Heart left ventricle (tissue), 16 donors: Measurements from ENCODE around the gene FGF22. TPM values are rescaled to one million over a fixed set of nuclear protein-coding genes. Genes with fewer than 3 reads are reported as not detected.

Experiments
- ATAC-seq, 4 donors: fragments of 200-7000 bp; cut with Tn5 transposase; one replicate each; pipeline ENCODE4 v1.9.1; 2020 to 2022; ENCODE audit warnings: moderate library complexity in 4 of 4, mild to moderate bottlenecking in 3 of 4, moderate number of reproducible peaks in 1 of 4
- DNase-seq, 5 donors: peaks; one replicate each; pipeline ENCODE4 v3.0.0-alpha.2; 2020
- H3K27ac ChIP-seq, 12 donors: fragments of 200-600 bp; sonication (generic) in 4 of 12; one replicate each; pipeline versions ENCODE4 v1.5.0 to v1.8.0; 2016 to 2022; ENCODE audit warnings: mild to moderate bottlenecking in 2 of 12
- H3K27me3 ChIP-seq, 9 donors: fragments of 200-600 bp; sonication (generic) in 2 of 9; one replicate each; pipeline versions ENCODE4 v1.5.1 to v1.8.0; 2016 to 2022; ENCODE audit warnings: mild to moderate bottlenecking in 3 of 9
- H3K36me3 ChIP-seq, 9 donors: fragments of 200-600 bp; sonication (generic) in 2 of 9; one replicate each; pipeline versions ENCODE4 v1.5.0 to v1.8.0; 2018 to 2022; ENCODE audit warnings: mild to moderate bottlenecking in 2 of 9
- H3K4me1 ChIP-seq, 12 donors: fragments of 200-600 bp; sonication (generic) in 4 of 12; one replicate each; pipeline versions ENCODE4 v1.5.0 to v1.8.0; 2016 to 2022; ENCODE audit warnings: mild to moderate bottlenecking in 3 of 12
- H3K4me3 ChIP-seq, 12 donors: fragments of 200-600 bp; sonication (generic) in 4 of 12; one replicate each; pipeline versions ENCODE4 v1.5.0 to v1.8.0; 2017 to 2022; ENCODE audit warnings: mild to moderate bottlenecking in 9 of 12, moderate library complexity in 4 of 12
- H3K9me3 ChIP-seq, 12 donors: fragments of 200-600 bp; sonication (generic) in 4 of 12; one replicate each; pipeline versions ENCODE4 v1.5.0 to v1.8.0; 2016 to 2022; ENCODE audit warnings: mild to moderate bottlenecking in 1 of 12
- POLR2A ChIP-seq, 2 donors: fragments of 450-650 bp; IDR thresholded peaks; one replicate each; pipeline ENCODE4 v1.6.1; 2017; ENCODE audit warnings: antibody characterized with exemption in 2 of 2, mild to moderate bottlenecking in 2 of 2, moderate library complexity in 2 of 2
- WGBS, 4 donors: extraction: QIAGEN DNeasy Blood & Tissue Kit in 2 of 4; methylation state at CpG; one replicate each; pipeline versions ENCODE4 v1.1.5 to v1.1.7; 2013 to 2018; 5-methylcytosine and 5-hydroxymethylcytosine counted together
- intact Hi-C, 10 donors: fragments of 100-400 bp; cut with DNase I; formaldehyde crosslinking; loops; one replicate each; pipeline versions ENCODE4 v1.11.1 to v1.14.2; 2022
- polyA plus RNA-seq, 2 donors: library from polyadenylated mRNA; stranded (reverse); fragments of 200-250 nt; gene quantifications; one replicate each; pipeline ENCODE4 v1.2.3, GENCODE V29; 2013
- total RNA-seq, 9 donors: library from RNA; depleted of rRNA in 2 of 9; stranded (reverse); fragments of >200 nt in 2 of 9; fragmentation: NEBNext Ultra II Directional in 3 of 9; extraction: Animal tissue kit (Norgen Biotek cat#: 25700) in 3 of 9; gene quantifications; one replicate each; pipeline versions ENCODE4 v1.1.0 to v1.2.4, GENCODE V29; 2016 to 2023
- TF ChIP-seq, protein P1 (sequence below), 12 donors: fragments of 200-600 bp; sonication (generic) in 4 of 12; IDR thresholded peaks; one replicate each; pipeline versions ENCODE4 v1.5.0 to v1.8.0; 2018 to 2022; ENCODE audit warnings: antibody characterized with exemption in 12 of 12, mild to moderate bottlenecking in 5 of 12
- donor health status: ischemic (EF 13 %, LVEDD 7.1; RV severe dilation, severe dysfunction).
- donor health status: healthy with polysubstance abuse.
- donor health status: DM: no; HTN: yes; CAD: no.
- donor health status: DM: no; HTN: no; CAD: no.
- donor health status: ischemic (EF 25% LVEDD 6.9; RV normal size, moderate dysfunction).
- donor health status: ischemic (EF 25% LVEDD 5.7; RV mildly dilated, moderate dysfunction).
- donor health status: healthy.
- donor health status: DM: yes; HTN: yes; CAD: no.
- donor health status: ischemic (EF 35%, LVEDD 5.7; RV mildly dilated, moderate dysfunction).
- donor health status: nonischemic (EF 11% LVEDD 7.7; RV severe dilation, severe dysfunction).
- donor health status: DM: yes; HTN: yes; CAD: no.
- donor health status: PGD.
- donor health status: ischemic (EF 29% LVEDD 5.4; RV normal size, mild dysfunction).
- donor health status: nonischemic (EF 23%, LVEDD 6.1; RV moderate dilation, normal function).

The FGF22 gene
- total and polyA plus RNA-seq, 11 donors = 0.07 to 0.36 (median 0.16) TPM; not detected in 6

DNA sequence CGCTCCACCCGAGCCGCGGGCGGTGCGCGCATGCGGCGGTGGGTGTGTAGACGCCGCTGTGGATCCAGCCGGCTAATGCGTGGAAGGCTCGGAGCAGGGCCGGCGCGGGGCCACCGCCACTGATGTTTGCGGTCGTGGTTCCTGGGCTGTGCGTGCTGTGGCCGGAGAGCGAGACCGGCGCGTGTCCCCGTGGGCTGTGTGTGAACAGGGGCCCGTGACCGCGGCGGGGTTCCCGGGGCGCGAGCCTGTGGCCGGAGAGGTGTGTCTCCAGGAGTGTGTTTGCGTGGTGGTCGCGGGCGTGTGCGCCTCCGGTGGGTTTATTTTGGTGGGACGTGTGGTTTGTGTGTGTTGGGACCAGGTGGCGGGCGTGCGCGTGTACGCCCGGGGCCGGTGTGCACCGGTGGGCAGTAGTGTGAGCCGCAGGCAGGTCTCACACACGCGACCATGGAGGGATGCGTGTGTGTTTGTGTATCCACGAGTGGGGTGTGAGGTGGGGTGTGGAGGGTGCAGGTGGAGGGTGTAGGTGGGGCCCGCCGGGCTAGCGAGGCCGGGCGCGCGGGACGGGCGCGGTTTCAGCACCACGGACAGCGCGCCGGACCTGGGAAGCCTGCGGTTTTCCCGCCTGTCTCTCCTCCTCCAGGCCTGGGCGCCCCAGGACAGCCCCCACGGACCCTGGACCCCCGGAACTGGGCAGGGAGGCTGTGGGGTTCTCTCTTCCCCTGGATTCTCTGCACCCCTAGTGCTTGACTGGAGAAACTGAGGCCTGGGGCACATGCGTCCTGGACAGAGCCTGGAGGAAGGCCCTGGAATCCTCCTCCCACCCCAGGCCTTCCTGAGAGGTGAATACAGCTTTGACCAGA lies 48.4 kb upstream of the FGF22 start:
- ATAC-seq (peak in 3 of 4 donors; percentile 19 to 38 (median 32)), DNase-seq (peak in 1 of 5 donors; percentile 67)
- H3K9me3 ChIP-seq = no peaks in the 10 kb centered on the region
- H3K27me3 ChIP-seq = peaks cover 15 to 51% (median 29%) of the 10 kb centered on the region in 9 donors
- 29 to 35% (median 33%) methylated on average over 45 to 75 of the region's 75 CpGs for WGBS, 4 donors
- TF ChIP-seq, protein P1, sequence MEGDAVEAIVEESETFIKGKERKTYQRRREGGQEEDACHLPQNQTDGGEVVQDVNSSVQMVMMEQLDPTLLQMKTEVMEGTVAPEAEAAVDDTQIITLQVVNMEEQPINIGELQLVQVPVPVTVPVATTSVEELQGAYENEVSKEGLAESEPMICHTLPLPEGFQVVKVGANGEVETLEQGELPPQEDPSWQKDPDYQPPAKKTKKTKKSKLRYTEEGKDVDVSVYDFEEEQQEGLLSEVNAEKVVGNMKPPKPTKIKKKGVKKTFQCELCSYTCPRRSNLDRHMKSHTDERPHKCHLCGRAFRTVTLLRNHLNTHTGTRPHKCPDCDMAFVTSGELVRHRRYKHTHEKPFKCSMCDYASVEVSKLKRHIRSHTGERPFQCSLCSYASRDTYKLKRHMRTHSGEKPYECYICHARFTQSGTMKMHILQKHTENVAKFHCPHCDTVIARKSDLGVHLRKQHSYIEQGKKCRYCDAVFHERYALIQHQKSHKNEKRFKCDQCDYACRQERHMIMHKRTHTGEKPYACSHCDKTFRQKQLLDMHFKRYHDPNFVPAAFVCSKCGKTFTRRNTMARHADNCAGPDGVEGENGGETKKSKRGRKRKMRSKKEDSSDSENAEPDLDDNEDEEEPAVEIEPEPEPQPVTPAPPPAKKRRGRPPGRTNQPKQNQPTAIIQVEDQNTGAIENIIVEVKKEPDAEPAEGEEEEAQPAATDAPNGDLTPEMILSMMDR (IDR thresholded peaks at IDR 0.05) = no peak
- no peak for TF ChIP-seq POLR2A (IDR thresholded peaks at IDR 0.05)
- H3K36me3 ChIP-seq = no peaks in the 10 kb centered on the region
- intact Hi-C loops = loop anchor here in 1 of 10 donors (10.0 kb wide), 1 partner anchor 63 kb away; no protein-coding TSS in a partner anchor
- H3K27ac ChIP-seq = no peak overlapping the region
- H3K4me3 ChIP-seq = peak overlapping the region in 9 of 12 donors; percentile 8 to 44 (median 28)
- H3K4me1 ChIP-seq = peaks cover 0 to 29% (median 16%) of the 10 kb centered on the region in 12 donors

DNA sequence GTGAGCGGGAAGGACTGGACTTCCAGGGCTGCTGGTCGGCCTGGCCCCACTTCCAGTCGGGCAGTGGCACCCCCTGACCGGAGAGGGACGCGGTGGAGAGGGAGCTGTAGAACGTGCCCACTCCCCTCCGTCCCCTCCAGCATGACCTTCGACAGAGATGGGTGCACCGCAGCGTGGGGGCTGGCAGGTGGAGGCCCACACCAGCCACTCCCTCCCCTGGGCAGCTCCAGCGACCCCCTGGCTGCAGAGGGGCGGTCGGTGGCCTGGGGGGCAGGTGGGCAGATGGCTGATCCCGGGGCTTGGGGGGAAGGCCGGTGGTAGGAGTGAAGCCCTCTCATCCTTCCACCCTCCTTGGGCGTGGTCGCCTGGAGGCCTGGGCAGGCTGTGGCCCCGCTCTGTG lies 47.6 kb upstream of the FGF22 start:
- ATAC-seq (no peak), DNase-seq (peak in 1 of 5 donors; percentile 57)
- Histone ChIP-seq H3K9me3 (no peaks in the 10 kb centered on the region), H3K27me3 (peaks cover 15 to 51% (median 29%) of the 10 kb centered on the region in 9 donors), H3K27ac (no peak overlapping the region), H3K4me1 (peaks cover 0 to 29% (median 16%) of the 10 kb centered on the region in 12 donors), H3K4me3 (no peak overlapping the region), H3K36me3 (no peaks in the 10 kb centered on the region)
- TF ChIP-seq POLR2A (IDR thresholded peaks at IDR 0.05) = no peak
- TF ChIP-seq, protein P1 (IDR thresholded peaks at IDR 0.05) = no peak
- intact Hi-C loops = loop anchor here in 1 of 10 donors (10.0 kb wide), 1 partner anchor 63 kb away; no protein-coding TSS in a partner anchor
- 76 to 82% (median 80%) methylated on average over 8 to 19 of the region's 19 CpGs for WGBS, 4 donors

DNA sequence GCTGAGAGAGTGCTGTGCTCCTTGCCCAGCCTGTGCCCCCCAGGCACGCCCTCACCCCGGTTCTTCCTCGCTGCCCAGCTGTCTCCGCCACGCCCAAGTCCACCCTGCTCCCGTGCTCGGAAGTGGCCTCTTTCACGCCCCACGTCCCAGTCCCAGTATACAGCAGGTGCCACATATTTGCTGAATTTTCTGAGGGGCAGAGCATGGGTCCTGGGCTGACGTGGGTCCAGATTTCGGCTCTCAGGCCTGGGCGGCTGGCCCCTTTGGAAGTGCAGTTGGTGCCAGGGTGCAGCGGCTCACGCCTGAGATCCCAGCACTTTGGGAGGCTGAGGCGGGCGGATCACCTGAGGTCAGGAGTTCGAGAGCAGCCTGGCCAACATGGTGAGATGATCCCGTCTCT lies 46.6 kb upstream of the FGF22 start:
- Histone ChIP-seq H3K27me3 (peaks cover 15 to 44% (median 27%) of the 10 kb centered on the region in 9 donors), H3K4me1 (peaks cover 0 to 26% (median 13%) of the 10 kb centered on the region in 12 donors), H3K36me3 (no peaks in the 10 kb centered on the region), H3K9me3 (no peaks in the 10 kb centered on the region), H3K4me3 (no peak overlapping the region), H3K27ac (no peak overlapping the region)
- DNase-seq (no peak), ATAC-seq (no peak)
- 83 to 88% (median 86%) methylated on average over 11 to 18 of the region's 18 CpGs for WGBS, 4 donors
- no peak for TF ChIP-seq POLR2A (IDR thresholded peaks at IDR 0.05)
- TF ChIP-seq, protein P1 (IDR thresholded peaks at IDR 0.05) = no peak
- intact Hi-C loops = loop anchor here in 1 of 10 donors (10.0 kb wide), 1 partner anchor 62 kb away; no protein-coding TSS in a partner anchor

DNA sequence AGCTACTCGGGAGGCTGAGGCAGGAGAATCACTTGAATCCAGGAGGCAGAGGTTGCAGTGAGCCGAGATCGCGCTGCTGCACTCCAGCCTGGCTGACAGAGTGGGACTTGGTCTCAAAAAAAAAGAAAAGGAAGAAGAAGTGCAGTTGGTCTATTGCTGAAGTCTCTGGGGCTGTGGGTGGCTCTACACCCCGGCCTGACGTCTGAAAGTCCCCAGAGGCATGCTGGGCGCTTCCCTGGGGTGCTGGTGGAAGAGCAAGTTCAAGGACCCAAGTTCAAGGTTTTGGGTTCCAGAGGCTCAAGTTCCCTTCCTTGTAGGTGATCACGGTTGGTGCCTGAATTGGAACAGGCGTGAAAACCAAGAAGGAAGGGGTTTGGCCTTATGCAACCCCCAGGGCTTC lies 46.2 kb upstream of the FGF22 start:
- Histone ChIP-seq H3K27me3 (peaks cover 13 to 40% (median 23%) of the 10 kb centered on the region in 9 donors), H3K36me3 (no peaks in the 10 kb centered on the region), H3K9me3 (no peaks in the 10 kb centered on the region), H3K27ac (no peak overlapping the region), H3K4me1 (peaks cover 0 to 22% (median 9%) of the 10 kb centered on the region in 12 donors), H3K4me3 (no peak overlapping the region)
- intact Hi-C loops = loop anchor here in 1 of 10 donors (10.0 kb wide), 1 partner anchor 61 kb away; no protein-coding TSS in a partner anchor
- TF ChIP-seq POLR2A (IDR thresholded peaks at IDR 0.05) = no peak
- TF ChIP-seq, protein P1 (IDR thresholded peaks at IDR 0.05) = no peak
- DNase-seq (no peak), ATAC-seq (no peak)
- WGBS, 4 donors = 67 to 72% (median 71%) methylated on average over 9 of the region's 9 CpGs
